GM19239 (cell line): ENCODE measurements around the gene PDE3B.

Source experiments
- DNase-seq: peaks from one replicate; pipeline ENCODE4 v3.0.0; 2011; ENCODE audit warnings: low spot score; ENCODE audit not compliant: insufficient read length
- FAIRE-seq: peaks from 2 replicates; lab custom pipeline; 2011; peaks lifted over from hg19 to GRCh38; lab: Jason Lieb, UNC

PDE3B gene

DNA sequence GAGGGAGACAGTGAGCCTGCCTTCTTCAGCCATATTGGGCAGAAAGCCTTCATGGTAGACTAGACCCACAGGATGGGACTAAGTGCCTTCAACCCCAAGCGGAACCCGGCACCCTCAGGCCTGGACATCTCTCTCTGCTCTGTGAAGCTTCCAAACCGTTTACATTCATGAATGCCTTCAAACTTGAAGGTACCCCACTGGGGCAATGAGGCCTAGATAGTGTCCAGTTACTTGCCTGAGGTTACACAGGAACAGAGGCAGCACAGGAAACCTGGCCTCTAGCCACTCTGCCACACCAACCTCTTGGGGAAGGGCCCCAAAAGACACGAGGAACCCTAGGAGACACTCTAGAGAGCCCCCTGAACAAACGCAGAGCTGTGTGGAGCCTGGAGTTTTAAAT, 263.0 kb downstream of the PDE3B start:
- FAIRE-seq (no peak), DNase-seq (no peak)

DNA sequence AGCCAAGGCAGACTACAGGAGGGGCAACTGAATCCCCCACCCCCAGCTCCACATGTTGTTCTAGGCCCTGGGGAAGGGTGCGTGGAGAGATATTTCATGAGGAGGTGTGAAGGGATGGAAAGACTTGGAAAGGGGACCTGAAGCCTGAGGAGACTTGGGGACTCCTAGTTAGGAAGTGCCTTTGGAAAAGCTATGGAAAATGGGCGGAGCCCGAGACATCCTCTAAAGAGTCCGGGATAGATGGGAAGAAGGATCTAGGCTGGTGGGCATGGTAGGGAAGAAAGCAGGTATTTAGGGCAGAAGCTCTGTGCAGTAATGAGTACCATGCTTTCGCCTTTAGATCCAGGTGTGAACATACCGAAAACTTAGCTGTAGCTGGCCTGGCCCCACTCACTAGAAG, 263.4 kb downstream of the PDE3B start:
- no peak for FAIRE-seq
- no peak for DNase-seq

DNA sequence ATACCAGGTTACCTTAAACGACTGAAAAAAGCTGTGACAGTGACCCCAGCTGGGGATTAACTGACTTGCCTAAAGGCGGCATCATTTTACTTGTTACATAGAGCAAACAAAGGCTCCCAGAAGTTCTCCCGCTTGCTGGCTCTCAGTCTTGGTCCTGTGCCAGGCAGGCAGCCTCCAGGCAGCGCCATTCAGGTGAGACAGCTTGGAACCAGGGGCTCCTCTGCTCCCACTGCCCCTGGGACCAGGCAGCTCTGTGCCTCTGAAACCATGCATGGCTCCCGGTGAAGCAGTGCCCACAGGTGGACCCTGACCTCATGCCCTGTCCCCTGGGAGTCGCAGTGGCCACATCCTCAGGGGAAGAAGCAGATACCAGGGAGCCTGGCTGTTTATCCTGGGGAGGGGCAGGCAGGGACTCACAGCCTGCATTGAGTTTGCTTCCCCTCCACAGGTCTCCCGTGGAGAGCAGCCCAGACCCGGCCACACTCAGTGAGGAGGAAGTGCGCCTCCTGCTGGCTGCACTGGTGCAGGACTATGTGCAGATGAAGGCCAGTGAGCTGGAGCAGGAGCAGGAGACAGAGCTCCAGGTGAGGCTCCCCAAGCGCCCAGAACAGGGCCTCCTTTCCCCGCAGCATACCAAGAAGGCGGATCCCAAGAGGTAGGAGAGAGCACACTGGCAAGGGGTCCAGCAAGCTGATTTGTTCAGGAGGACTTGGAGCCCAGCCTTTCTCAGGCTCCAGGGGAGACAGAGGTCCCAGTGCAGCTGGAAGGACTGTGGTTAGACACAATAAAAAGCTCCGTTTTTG, 264.0 kb downstream of the PDE3B start:
- FAIRE-seq (peak; percentile 93), DNase-seq (no peak)

DNA sequence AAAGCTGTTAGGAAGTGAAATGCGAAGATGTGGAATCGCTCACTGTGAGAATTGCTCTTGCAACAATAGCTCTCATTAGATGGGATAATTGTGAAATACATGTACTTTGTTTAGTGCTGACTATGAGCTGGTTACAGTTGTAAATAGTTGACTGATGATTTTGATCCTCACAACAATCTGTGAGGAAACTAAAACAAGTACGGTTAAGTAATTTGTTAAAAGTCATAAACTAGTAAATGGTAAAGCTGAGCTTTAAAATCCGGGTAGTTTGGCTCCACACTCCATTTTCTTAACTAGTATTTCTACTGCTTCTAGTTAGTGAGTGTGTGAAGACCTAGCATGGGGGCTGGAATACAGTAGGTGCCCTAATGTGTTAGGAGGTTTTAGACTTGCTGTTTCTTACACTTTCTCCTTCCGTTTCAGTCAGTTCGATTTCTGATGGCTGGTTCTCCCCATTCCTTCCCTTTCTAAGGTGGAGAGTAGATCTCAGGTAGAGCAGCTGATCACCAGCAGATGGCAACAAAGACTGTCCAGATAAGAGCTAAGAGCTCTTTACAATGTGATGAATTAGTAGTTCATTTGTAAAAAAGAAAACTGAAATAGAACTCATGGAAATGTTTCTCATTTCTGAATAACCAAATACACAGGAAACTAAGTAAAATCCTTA, 264.7 kb downstream of the PDE3B start:
- FAIRE-seq = peak; percentile 88
- DNase-seq = no peak

DNA sequence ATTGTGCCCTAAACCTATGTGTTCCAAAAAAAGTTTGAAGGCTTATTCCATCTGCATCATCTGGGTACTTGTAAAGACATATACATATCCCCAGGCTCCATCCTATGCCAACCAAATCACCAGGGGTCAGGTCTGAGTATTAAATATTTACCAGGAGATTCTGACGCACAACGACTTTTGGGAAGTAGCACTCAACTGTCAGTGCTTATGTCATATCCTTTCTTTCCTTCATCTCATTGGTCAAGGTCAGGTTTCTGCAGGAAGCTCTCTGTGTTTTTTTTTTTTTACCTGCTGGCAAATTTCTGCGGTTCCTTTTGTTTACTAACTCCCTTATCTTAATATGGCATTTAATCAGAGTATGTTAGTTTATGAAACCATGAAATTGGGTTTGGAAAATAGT, 270.9 kb downstream of the PDE3B start:
- FAIRE-seq = no peak
- no peak for DNase-seq

DNA sequence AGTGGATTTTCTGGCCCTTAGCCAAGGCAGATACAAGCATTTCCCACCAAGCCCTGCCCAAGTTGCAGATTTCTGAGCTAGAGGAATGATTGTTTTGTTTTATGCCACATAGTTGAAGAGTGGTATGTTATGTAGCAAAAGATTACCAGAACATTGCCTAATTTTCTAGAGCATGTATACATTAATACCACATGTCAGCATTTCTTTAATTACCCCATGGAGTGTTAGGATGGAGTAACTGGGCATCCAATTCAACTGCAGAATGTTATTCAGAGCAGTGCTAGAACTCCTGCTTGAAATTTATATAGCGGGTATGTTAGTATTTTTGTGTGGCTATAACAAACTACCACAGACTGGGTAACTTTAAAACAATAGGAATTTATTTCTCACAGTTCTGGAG, 272.8 kb downstream of the PDE3B start:
- FAIRE-seq (no peak), DNase-seq (no peak)
